CD4-positive, alpha-beta T cell (primary cell): ENCODE measurements around the gene ZC3H14. TPM values are rescaled to one million over a fixed set of nuclear protein-coding genes. Genes with fewer than 3 reads are reported as not detected.

Experiments used
- ATAC-seq: fragments of 200-7000 bp; cut with Tn5 transposase; one replicate; pipeline ENCODE4 v1.10.0; 2022; ENCODE audit warnings: mild to moderate bottlenecking; ENCODE audit not compliant: poor library complexity
- CTCF ChIA-PET: fragments of 350-600 bp; sonication (Branson Sonifier 250); formaldehyde crosslinking; loops from one replicate; lab custom pipeline; 2021; ENCODE audit warnings: antibody characterized with exemption, inconsistent platforms; lab: Charles Lee
- POLR2A ChIA-PET: fragments of 350-600 bp; sonication (Branson Sonifier 250); formaldehyde crosslinking; loops from one replicate; lab custom pipeline; 2021; ENCODE audit warnings: antibody characterized with exemption, inconsistent platforms; lab: Charles Lee
- DNase-seq, 14 experiments: peaks; one replicate each; pipeline ENCODE4 v3.0.0-alpha.2; 2013 to 2020; ENCODE audit warnings: mixed read lengths in 2 of 14
- H3K27ac ChIP-seq, 2 donors: one replicate each; pipeline versions ENCODE4 v1.5.1 to v1.7.0; 2013; ENCODE audit warnings: low read length in 2 of 2, low read depth in 1 of 2, mild to moderate bottlenecking in 1 of 2
- H3K27me3 ChIP-seq, 2 experiments: 1 replicate in 1 of 2; 2 replicates in 1 of 2; pipeline versions ENCODE4 v1.6.1 to v1.7.0; 2013; ENCODE audit warnings: low read length in 2 of 2, control low read depth in 1 of 2, mild to moderate bottlenecking in 1 of 2, moderate library complexity in 1 of 2; ENCODE audit not compliant: insufficient read depth in 2 of 2, control insufficient read depth in 1 of 2
- H3K36me3 ChIP-seq: one replicate; pipeline ENCODE4 v1.6.1; 2013; ENCODE audit warnings: low read length, control low read depth; ENCODE audit not compliant: insufficient read depth
- H3K4me1 ChIP-seq: one replicate; pipeline ENCODE4 v1.6.1; 2013; ENCODE audit warnings: low read length, control low read depth; ENCODE audit not compliant: insufficient read depth
- H3K4me3 ChIP-seq: one replicate; pipeline ENCODE4 v1.5.1; 2013; ENCODE audit warnings: mild to moderate bottlenecking, low read length, moderate library complexity
- H3K9me3 ChIP-seq, 2 experiments: 1 replicate in 1 of 2; 2 replicates in 1 of 2; pipeline versions ENCODE4 v1.6.1 to v1.7.0; 2013; ENCODE audit warnings: low read length in 2 of 2, mild to moderate bottlenecking in 2 of 2, control low read depth in 1 of 2, moderate library complexity in 1 of 2; ENCODE audit not compliant: control insufficient read depth in 1 of 2, insufficient read depth in 1 of 2
- H3K27ac Mint-ChIP-seq: one replicate; pipeline ENCODE4 v1.8.0; 2020; ENCODE audit warnings: mixed read lengths
- H3K27me3 Mint-ChIP-seq: one replicate; pipeline ENCODE4 v1.8.0; 2021; ENCODE audit warnings: mixed read lengths
- H3K36me3 Mint-ChIP-seq: one replicate; pipeline ENCODE4 v1.8.0; 2021; ENCODE audit warnings: low read depth, mixed read lengths
- H3K4me1 Mint-ChIP-seq: one replicate; pipeline ENCODE4 v1.8.0; 2021; ENCODE audit warnings: low read depth, mixed read lengths
- H3K4me3 Mint-ChIP-seq: one replicate; pipeline ENCODE4 v1.8.0; 2020; ENCODE audit warnings: mild to moderate bottlenecking, mixed read lengths
- H3K9me3 Mint-ChIP-seq: one replicate; pipeline ENCODE4 v1.8.0; 2020; ENCODE audit warnings: mixed read lengths
- CTCF ChIP-seq: fragments of 200-600 bp; IDR thresholded peaks from one replicate; pipeline ENCODE4 v1.8.0; 2022; ENCODE audit warnings: antibody characterized with exemption, mild to moderate bottlenecking
- intact Hi-C, 2 experiments: fragments of 100-400 bp; cut with DNase I in 1 of 2; cut with micrococcal nuclease in 1 of 2; formaldehyde crosslinking; loops; one replicate each; pipeline versions ENCODE4 v1.15.1 to v1.9.0; 2023 to 2025; cut with DNase I, micrococcal nuclease
- total RNA-seq, 174 experiments: library from RNA in 2 of 174; stranded (reverse) in 2 of 174; gene quantifications; one replicate each; pipeline ENCODE4 v1.2.3 and lab custom pipeline; 2021 to 2026

ZC3H14 gene
- total RNA-seq, 2 experiments from 2014 or later, result 36.5 to 40.2 TPM

DNA sequence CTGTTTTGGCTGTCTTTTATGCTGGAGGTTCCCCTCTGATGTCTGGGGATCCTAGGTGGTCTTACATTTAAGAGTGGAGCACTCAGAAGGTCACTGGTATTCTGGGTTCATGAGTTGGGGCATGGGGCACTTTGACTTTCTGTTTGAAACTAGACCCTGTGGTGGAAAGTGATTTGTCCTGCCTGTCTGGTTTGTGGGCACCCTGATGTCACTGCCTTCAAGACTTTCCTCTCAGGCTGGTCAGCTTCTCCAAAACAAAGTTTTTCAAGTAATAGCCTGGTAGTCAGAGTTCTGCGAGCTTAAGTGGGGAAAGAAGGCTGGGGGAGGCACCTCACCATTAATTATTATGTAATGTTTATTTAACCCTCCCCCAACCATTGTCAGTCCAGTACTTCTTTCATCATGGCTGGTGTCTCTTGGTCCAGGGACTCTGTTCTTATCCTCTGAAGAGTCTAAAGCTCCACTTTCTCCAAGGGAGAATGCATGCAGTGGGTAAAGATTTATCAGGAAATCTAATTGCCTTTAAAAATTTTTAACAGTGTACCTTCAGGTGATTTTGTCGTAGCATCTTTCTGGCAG is 35.3 kb downstream of the ZC3H14 start:
- Histone ChIP-seq H3K27me3 (no peaks in the 10 kb centered on the region), H3K27ac (no peak overlapping the region), H3K36me3 (peaks cover 42% of the 10 kb centered on the region), H3K4me3 (no peak overlapping the region), H3K9me3 (no peaks in the 10 kb centered on the region), H3K4me1 (peaks cover 14% of the 10 kb centered on the region)
- H3K9me3 Mint-ChIP-seq, result no peaks in the 10 kb centered on the region
- peaks cover 93% of the 10 kb centered on the region for H3K36me3 Mint-ChIP-seq
- intact Hi-C loops, result no loop called here
- ChIA-PET POLR2A (no interaction called here), CTCF (no interaction called here)
- no peaks in the 10 kb centered on the region for H3K27me3 Mint-ChIP-seq
- peaks cover 17% of the 10 kb centered on the region for H3K4me1 Mint-ChIP-seq
- ATAC-seq (no peak), DNase-seq (no peak)
- H3K4me3 Mint-ChIP-seq, result no peak overlapping the region
- H3K27ac Mint-ChIP-seq, result no peak overlapping the region
- TF ChIP-seq CTCF, result no peak

GRCh38 chr14:88599326-88599725 is 36.5 kb downstream of the ZC3H14 start:
- H3K27me3 ChIP-seq, result no peaks in the 10 kb centered on the region
- Mint-ChIP-seq H3K4me3 (no peak overlapping the region), H3K27me3 (no peaks in the 10 kb centered on the region), H3K27ac (peak overlapping the region; percentile 63), H3K9me3 (no peaks in the 10 kb centered on the region), H3K4me1 (peaks cover 17% of the 10 kb centered on the region), H3K36me3 (peaks cover 93% of the 10 kb centered on the region)
- no peak for TF ChIP-seq CTCF
- ChIA-PET POLR2A (no interaction called here), CTCF (interaction anchor here (0.7 kb wide), 1 partner anchor 11 kb away, joined by 3 read pairs; no protein-coding TSS in a partner anchor)
- no peak overlapping the region for H3K4me3 ChIP-seq
- no peak for DNase-seq
- H3K36me3 ChIP-seq, result peaks cover 50% of the 10 kb centered on the region
- no peak overlapping the region for H3K27ac ChIP-seq
- no peaks in the 10 kb centered on the region for H3K9me3 ChIP-seq
- intact Hi-C loops, result no loop called here
- no peak for ATAC-seq
- H3K4me1 ChIP-seq, result peaks cover 14% of the 10 kb centered on the region

- ChIA-PET POLR2A (no interaction called here), CTCF (interaction anchor here (0.7 kb wide), 1 partner anchor 10 kb away, joined by 3 read pairs; no protein-coding TSS in a partner anchor)
- Histone ChIP-seq H3K36me3 (peaks cover 55% of the 10 kb centered on the region), H3K4me3 (no peak overlapping the region), H3K9me3 (no peaks in the 10 kb centered on the region), H3K4me1 (peaks cover 14% of the 10 kb centered on the region), H3K27me3 (no peaks in the 10 kb centered on the region), H3K27ac (no peak overlapping the region)
- Mint-ChIP-seq H3K36me3 (peaks cover 93% of the 10 kb centered on the region), H3K4me1 (peaks cover 17% of the 10 kb centered on the region), H3K27ac (peak overlapping the region; percentile 63), H3K4me3 (peak overlapping the region; percentile 26), H3K9me3 (no peaks in the 10 kb centered on the region), H3K27me3 (no peaks in the 10 kb centered on the region)
- DNase-seq (peak in 1 of 14 experiments; percentile 10), ATAC-seq (no peak)
- TF ChIP-seq CTCF, result no peak
- intact Hi-C loops, result no loop called here
Observed at GRCh38 chr14:88599761-88600439, 37.1 kb downstream of the ZC3H14 start.
